Prostate gland (tissue), 2 donors: ENCODE results near the gene NRCAM.

Experiments used
- POLR2AphosphoS5 ChIP-seq: sonication (generic); formaldehyde crosslinking; IDR thresholded peaks from one replicate; pipeline ENCODE4 v1.6.1; 2017; ENCODE audit warnings: antibody characterized with exemption
- TF ChIP-seq, protein P1 (sequence below), 4 experiments: fragments of 200-600 bp in 2 of 4; fragments of 450-650 bp in 2 of 4; sonication (generic) in 2 of 4; IDR thresholded peaks; 1 replicate in 3 of 4; 2 replicates in 1 of 4; pipeline ENCODE4 v1.5.1; 2016 to 2019; ENCODE audit warnings: antibody characterized with exemption in 4 of 4, mild to moderate bottlenecking in 2 of 4, moderate library complexity in 2 of 4

DNA sequence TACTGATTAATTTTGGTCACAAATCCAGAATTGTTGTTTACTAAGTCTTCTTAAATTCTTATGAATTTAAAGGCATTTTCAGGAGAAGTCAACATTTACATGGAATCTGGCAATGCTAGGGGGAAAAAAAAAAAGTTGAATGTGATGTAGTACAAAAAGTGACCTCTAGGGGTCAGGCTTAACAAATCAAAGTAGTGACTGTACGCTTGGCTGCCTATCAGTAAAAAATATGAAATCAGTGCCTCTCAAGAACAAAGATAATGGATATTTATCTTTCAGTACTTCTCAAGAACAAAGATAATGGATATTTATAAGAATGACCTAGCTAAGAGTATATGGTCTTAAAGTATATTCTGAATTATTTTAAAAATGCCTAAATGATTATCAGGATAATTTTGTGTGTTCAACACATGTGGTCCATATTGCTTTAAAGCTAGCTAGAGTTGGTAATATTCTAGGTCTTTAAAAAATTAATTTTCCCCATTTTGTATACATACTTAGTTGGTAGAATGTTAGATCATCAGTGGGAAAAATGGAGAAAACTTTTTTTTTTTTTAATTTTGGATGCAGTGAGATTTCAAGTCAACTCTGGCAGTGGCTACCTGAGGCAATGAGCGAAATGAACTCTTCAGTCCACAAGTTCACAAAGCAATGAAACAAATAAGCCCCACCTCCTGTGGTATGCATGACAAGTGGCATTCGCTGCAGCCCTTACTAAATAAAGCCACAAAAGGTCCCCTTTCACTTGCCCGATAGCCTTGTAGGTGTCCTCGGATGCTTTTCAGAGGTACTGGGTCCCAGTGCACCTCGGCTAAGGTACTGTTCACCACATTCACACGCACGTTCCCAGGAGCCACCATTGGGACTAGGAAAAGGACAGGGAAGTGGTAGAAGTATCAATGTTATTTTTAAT, 274.9 kb downstream of the NRCAM start:
- TF ChIP-seq, protein P1, sequence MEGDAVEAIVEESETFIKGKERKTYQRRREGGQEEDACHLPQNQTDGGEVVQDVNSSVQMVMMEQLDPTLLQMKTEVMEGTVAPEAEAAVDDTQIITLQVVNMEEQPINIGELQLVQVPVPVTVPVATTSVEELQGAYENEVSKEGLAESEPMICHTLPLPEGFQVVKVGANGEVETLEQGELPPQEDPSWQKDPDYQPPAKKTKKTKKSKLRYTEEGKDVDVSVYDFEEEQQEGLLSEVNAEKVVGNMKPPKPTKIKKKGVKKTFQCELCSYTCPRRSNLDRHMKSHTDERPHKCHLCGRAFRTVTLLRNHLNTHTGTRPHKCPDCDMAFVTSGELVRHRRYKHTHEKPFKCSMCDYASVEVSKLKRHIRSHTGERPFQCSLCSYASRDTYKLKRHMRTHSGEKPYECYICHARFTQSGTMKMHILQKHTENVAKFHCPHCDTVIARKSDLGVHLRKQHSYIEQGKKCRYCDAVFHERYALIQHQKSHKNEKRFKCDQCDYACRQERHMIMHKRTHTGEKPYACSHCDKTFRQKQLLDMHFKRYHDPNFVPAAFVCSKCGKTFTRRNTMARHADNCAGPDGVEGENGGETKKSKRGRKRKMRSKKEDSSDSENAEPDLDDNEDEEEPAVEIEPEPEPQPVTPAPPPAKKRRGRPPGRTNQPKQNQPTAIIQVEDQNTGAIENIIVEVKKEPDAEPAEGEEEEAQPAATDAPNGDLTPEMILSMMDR (IDR thresholded peaks at IDR 0.05) = peak; percentile 44 to 75 (median 70)
- no peak for TF ChIP-seq POLR2AphosphoS5
